GM19455 (cell line): ENCODE results near the gene RBKS.

Source experiments
- ATAC-seq: cut with Tn5 transposase; IDR thresholded peaks from one replicate; pipeline ENCODE4 v1.9.1; 2021; ENCODE audit not compliant: unreplicated experiment

The RBKS gene

DNA sequence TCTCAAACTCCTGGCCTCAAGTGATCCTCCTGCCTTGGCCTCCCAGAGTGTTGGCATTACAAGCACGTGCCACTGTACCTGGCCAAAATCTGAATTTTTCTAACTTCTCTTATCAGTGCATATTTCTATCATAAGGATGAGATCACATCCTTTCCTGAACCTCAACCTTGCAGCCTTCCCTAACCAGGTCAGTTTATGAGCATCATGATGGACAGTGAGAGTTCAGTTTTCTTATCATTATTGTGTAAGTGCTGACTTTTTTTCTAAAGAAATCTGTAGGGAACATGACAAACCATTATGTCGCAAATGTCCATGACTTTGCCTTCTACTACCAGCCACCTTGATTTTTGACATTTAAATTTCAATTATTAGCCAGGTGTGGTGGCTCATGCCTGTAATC lies 87.1 kb downstream of the RBKS start:
- no peak for ATAC-seq

DNA sequence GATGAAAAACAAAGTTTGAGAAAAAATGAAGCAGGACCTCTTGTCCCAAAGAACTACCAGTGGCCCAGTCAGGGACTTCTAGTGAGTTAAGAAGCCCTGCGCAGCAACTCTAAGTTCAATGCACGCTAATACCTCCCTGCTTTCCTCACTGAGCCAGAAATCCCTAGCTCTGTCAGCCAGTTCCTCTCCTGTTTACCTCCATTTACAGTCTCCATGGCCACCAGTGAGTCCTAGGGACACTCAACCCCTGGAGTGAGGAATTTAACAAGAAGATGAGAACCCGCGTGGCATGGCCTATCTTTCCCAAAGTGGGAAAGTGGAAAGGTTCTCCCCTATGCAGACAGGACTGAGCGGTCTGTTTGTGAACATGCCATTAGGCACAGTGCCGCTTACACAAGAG lies 87.6 kb downstream of the RBKS start:
- ATAC-seq = no peak

DNA sequence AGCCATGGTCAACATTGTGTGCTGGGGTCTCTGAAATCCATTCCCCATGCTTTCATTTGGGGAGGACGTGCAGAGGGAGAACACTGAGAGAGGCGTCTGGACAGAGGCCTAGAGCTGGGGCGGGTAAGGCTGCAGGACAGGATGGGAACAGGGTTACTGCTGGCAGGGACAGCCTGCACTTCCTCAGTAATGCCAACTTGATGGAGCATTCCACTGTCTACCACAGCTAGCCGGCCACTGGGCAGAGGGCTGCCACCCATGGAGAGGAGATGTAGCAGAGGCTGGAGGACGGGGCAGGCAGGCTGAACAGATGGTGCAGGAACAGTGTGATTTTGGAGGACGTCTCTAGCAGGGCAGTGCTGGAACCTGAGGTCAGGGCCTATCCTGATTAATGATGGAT lies 89.3 kb downstream of the RBKS start:
- ATAC-seq = no peak

DNA sequence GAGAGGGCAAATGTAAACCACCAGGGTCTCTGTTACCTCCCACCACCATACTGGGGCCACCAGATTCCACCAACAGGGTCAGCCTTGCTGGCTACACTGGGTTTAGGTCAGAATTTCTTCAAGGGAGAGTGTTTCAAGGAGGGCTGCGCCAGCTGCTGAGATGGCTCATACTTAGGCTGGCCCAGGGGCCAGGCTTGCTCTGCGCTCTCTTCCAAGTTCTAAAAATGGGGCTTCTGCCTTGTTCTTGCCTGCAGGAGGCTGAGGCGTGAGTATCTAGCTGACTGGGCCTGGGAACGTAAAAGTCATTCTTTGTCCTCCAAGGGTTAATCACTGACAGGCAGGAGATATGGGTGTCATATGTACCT lies 90.6 kb downstream of the RBKS start:
- no peak for ATAC-seq

DNA sequence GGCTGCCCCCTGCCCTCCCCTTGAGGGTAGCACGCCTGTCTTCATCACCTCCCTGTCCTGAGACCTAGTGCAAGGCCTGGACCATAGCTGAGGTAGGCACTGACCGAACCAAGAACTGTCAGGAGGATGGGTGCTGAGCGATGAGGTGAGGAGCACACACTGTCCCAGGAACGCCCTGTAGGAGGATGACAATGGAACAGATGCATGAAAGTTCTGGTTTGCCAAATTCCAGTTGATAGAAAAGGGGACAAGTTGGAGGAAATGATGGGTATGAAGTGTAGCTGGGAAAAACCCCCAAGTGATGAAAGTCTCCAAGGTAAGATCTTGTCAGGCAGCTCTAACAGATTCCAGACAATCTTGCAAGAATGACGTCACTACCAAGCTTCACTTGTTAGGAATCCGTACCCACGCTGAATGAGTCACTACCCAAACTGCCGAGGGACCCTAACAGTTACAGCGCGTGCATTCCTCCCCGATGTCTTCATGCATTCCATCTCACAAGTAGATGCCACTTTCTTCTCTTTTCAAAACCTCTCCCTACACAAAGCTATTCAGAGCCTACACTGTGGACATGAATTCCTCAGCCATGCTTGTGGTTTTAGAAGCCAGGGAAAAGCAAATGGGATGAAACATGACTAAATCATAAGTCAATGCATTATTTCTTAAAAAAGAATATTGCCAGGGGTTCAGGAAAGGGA lies 91.1 kb downstream of the RBKS start:
- ATAC-seq = no peak

DNA sequence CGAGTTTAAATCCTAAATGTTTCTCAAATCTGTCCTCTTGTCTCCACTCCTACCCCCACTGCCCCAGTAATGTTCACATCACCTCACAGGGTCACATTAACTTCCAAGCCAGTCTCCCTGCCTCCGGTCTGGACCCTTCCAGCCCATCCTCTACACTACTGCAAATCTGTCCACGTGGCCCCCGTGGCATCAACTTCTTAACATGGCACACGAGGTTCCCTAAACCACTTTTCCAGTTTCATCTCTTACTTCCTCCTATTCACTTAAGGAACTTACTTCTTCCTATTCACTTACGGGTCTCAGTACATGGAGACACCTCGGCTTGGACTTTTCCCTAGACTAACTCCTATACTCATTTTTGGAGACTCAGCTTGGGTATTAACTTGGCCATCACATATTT lies 91.7 kb downstream of the RBKS start:
- ATAC-seq = no peak

DNA sequence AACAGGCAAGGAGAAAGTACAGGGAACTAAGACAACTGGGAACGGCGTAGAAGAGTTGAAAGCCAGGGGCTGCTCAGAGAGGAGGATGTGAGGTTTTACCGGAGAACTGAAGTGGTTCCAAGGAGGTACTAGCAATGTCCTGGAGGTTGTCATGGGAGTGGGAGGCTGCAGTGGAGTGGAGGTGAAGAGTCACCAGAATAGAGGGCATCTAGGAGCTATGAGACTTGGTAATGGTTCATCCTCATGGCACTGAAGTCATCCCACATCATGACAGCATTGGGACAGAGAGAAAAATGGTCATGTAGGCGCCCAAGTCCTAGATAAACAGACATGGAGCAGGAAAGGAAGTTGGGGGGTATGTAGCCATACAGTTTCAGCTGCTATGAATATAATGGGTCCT lies 92.3 kb downstream of the RBKS start:
- ATAC-seq = no peak

DNA sequence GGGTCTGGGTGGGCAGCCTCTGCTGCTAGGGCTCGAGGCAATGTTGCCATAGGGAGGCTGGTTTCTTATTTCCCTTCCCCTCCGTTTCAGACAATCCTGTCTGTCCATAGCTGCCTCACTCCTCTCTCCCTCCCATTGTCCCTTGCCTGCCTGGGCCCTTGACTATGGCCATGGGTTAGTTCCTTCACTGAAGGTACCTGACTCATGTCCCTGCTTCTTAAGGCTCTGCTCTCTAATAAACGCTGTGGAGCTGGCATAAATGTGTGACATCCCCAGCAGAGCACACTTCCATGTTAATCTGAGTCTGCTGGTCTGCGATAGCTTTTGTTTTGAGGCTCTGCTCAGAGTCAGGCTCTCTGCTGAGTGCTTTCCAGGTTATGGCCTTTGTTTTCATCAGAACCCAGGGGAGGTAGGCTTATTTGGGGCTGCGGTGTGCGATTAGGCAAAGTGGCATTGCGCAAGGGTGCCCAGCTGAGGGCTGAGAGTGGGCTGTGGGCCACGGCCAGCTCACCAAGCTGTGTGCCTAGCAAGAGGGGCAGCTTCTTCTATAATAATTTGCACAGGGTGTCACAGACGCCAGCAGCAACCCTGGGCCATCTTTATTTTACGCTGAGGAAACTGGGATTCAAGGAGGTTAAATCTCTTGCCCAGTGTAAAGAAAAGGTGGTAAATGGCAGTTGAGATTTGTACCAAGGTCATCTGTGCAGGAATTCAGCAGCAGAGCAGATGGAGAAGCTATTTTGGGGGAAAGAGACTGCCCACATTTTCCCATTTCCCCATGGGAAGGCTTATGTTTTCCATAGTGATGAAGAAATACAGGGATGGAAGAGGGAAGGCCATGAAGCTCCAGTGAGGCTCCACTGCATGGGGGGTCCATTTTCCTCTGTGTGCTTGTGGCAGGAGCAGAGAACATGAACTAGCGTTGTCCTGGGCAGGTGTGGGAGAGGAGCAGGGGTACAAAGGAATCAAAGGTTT lies 93.1 kb downstream of the RBKS start:
- ATAC-seq = no peak

DNA sequence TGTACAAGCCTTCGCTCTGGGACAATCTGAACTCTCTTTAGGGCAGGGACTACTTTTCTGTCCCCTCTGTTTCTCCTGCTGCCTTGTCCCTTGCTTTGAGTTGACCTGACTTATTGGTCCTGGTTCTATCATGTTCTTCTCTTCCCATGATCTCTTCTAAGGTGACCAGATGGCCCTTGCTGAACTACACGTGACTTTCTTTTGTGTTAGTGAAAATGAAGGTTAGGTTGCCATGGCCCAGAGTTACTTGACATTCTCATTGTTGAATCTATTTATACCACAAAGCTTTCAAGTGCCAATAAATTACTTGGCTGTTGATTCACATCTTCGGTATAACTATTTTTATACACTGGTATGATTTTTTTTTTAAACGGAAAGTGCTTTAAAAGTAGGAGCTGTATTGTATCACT lies 94.3 kb downstream of the RBKS start:
- ATAC-seq = no peak

DNA sequence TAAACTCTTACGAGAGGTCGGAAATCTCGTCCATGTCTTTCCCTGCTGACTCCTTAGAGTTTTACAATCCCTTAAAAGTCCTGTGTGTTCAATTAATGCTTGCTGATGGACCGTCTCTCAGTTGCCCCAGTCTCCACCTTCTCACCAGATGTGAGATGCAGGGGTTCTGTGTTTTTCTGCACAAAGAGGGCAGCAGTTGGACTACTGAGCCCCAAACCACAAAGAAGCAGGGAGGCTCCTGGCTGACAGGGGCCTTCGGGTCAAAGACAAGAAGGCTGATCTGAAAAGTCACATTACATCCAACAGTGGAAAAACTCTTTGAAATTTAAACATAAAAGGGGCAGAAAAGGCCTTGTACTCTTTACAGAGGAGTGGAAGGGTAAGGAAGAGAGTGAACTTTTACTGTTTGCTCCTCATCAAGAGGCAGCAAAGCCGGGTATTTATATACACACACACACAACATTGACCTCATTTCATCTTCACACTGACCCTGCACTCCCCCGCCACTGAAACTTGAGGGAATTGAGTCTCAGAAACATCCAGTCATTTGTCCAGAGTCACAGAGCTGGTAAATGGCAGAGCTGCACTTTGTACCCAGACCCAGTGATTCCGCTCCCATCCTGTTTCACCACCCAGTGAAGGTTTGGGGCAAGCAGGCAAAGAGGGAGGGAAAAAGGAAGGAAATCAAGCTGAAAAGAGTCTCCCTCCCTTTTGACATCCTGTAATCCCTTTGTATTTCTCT lies 94.9 kb downstream of the RBKS start:
- ATAC-seq = no peak

DNA sequence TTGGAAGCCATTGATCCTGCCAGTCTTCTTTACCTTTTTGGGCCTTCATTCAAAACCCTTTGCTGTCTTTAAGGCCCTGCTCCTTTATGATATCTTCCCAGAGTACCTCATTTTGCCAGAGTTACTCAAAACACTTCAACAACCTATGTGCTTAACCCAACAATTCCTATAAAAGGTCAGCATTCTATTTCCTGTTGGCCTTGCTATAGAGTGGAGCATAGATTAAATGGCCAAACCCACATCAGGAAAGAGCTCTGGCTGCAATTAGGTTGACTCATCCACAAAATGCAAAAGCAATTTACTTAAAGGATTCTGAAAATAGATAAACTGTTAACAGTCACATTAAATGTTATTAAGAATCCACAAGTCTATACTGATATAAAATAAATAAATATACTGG lies 97.4 kb downstream of the RBKS start:
- ATAC-seq = no peak

DNA sequence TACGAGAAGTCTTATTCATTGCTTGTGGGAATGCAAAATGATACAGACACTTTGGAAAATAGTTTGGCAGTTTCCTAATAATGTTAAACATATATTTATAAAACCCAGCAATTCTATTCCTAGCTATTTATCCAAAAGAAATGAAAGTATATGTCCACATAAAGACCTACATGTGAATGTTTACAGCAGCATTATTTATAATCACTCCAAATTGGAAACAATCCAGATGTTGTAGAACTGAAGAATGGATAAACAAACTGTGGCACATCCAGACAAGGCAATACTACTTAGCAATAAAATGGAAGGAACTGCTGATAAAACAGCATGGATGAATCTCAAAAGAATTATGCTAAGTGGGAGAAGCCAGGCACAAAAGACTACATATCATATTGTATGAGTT lies 99.4 kb downstream of the RBKS start:
- ATAC-seq = no peak

DNA sequence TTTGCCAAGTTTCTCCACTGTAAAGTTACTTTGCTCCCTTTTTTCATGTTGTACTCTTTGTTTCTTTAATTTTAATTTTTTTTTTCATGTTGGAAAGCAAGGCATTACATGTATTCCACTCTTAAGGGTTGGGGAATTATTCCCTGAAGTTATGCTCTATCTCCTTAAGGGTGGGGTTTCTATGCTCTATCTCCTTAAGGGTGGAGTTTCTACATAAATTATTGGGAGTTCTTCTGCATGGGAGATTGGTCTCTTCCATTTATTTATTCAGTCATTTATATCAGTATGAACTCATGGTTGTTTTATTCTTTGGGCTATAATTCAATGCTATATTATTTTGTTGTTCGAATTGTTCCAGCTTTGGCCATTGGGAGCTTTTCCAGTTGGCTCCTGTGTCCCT lies 107.5 kb downstream of the RBKS start:
- no peak for ATAC-seq

DNA sequence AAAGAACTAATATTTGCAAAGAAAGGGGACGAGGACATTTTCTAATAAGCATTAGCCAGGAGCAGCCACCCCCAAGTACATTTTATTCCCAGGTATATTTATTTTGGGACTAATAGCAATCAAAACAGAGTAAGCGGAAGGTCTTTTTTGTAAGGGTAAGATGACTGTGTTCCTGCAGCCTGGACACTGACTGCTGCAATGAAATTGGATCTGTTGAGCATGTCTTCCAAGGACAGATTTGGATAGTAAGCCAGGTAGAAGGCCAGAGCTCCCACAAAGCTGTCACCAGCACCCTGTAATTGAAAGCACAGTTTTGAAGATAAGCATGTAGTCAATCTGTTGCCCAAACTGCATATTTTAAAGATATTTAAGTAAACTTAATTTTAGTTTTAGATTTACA lies 108.7 kb downstream of the RBKS start:
- ATAC-seq = no peak

DNA sequence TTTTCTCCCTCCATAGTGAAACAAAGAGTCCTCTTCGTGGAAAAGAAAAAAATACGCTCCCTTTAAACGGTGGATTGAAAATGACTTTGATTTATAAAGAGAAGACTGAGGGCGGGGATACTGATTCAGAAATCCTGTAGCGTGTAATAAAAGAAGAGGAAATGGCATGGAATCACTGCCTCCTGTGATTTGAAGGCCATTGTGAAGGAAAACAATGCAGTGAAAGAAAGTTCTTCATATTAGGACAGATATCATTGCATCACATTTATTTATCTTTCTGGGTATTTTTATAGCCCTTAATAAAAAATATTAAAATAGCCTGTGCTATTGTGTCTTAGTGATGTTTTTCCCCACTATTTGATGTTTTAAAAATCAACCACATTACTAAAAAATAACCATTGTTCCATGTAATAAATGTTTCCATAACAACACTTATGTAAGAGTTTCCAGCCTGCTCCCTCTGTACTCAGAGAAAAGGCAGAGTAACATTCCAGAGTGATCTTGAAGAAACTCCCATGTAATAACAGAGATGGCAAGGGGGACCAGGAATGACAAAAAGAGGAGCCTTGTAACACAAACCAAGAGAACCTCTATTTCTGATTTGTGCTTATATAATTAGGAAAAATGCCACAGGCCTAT lies 110.7 kb downstream of the RBKS start:
- ATAC-seq = no peak

DNA sequence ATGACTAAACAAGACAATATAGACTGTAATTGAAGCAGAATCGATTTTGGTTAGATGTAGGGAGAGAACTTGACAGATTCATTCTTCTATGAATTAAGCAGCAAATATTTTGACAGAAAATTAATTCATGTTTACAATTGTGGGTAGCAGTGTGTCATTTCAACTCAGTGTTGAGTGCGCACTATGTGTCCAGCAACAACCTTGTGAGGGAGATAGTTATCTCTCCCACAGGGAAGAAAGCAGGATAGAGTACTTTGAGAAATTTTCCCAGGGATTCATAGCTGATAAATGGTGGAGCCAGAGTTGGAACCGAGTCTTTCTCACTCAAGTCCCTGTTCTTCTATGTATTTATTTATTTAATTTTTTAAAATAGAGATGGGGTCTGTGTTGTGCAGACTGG lies 113.5 kb downstream of the RBKS start:
- ATAC-seq = no peak

DNA sequence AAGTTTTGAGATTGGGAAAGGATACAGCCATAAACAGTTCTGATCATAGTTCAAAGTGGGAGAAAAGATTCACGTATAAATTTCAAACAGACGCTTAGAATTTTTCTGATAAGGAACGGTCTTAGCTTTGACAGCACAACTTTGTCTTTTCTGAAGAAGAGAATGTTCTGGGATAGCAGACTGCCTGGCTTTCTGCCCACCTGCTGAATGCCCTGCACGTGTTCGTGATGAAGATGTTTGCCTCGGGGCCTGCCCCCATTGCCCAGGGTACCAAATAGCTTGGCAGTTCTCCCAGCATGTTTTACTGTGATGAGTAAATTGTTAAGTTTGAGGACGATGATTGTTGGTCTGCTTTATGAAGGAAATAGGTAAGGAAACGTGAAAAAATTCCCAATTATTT lies 114.1 kb downstream of the RBKS start:
- ATAC-seq = no peak

DNA sequence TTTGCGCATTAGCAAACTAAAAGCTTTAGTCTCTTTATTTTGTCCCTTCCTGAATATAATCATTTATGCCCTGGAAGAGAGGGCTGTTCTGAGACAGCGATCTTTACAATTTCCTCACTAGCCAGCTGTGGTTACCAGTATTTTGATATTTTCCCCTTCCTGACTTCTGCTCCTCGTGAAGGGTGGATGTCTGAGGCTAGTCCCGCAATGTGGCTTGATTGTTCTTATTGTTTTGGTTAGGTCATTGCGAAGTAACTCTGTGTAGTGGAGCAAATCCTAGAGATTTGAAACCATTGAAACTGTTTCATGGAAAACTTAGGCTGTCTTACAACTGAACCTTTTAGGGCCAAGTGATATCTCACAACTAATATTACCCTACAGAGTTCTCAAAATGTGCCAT lies 116.2 kb downstream of the RBKS start:
- ATAC-seq = no peak

DNA sequence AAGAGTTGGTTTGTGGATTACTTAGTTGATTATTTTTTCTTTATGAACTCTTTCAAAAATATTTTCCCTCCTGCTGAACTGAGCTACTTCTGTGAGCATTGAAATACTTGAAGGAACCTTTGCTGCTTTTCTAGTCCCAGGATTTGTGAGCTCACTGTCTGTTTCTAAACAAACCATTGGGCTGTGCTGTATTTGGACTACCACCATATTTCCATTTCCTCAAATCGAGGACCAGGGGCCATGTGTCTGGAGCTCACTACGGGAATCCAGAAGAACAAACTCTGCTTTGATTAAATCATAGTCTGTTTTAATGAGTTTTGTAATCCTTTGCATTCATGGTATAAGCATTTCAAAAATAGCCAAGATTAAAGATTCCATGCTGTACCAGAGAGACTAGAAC lies 117.4 kb downstream of the RBKS start:
- ATAC-seq = no peak

DNA sequence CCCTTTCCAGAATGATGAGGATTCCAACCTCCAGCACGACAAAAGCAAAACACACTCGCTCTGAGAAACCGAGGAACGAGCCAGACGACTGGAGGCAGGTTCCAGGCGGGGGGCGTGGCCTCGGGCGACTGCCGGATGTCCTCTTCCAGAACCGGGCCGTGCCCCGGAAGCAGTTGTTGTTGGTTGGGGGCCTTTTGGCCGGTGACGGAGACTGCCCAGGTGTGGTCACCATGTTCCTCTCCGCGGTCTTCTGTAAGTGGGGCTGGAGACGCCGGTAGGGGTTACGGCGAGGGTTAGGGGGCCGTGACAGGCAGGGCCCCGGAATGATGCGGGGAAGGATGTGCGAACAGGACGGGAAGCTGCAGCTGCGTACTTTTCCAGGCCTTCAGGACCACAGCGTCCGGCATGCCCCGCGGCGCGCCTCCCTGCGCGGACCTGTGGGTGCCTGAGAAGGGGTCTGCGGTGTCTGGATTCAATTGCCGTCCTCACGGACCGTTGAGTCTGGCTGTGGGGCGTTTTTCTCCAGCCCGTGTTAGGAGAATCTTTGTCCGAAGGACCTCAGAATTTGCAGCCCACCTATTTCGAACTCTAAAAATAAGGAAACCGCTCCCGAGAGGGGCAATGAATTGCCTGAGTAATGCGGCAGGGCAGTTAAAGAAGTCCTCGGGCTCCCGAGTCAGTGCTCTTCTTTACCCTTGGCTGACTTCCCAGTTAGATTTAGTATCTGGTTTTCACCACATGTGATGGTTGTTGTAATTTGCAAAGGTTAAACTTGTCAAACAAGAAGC lies 118.4 kb downstream of the RBKS start, which contains the start of gene MRPL33:
Gene MRPL33 (plus strand): TSS at position 172 of the 788 bp plus-strand sequence. CDS start 59 bp downstream, at position 231.
- peak; percentile 98 for ATAC-seq
